Measurements from ENCODE around the gene SSC4D.
A peak's percentile ranks its signal among the peaks of the same experiment; 100 is the strongest.

Gene SSC4D

DNA sequence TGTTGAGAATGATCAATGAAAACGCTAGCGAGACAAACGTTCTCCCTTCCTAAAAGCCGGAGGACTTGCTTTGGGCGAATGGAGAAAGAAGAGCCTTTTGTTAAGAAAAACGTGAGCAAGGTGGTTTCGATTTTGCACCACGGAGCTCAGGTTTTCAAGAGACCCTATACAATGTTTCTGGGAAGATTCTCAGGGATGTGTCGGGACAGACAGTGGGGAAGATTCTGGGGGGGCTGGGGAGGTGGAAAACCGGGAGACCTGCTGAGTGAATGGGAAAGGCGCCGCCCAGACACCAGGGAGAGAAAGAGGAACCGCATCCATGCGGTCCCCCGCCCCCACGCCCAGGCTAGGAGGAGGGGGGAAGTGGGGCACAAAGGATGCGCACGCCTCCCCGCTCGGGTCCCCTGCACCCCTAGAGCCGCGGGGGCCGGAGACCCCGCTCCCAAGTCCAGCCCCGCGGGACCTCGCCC lies 51.5 kb downstream of the SSC4D start:
- Histone ChIP-seq H3K4me3 (ENCODE audit: low read length) (peak overlapping the region; percentile 80), H3K27me3 (ENCODE audit: control insufficient read depth, low read length) (no peaks in the 10 kb centered on the region), H4K20me1 (ENCODE audit: control insufficient read depth, insufficient read depth, low read depth, low read length) (peaks cover 37% of the 10 kb centered on the region), H3K36me3 (ENCODE audit: control insufficient read depth, low read length) (peaks cover 55% of the 10 kb centered on the region), H3F3A (ENCODE audit: control insufficient read depth, insufficient read depth) (no peaks in the 10 kb centered on the region), H3K4me2 (ENCODE audit: low read length) (peak overlapping the region; percentile 96), H3K9me3 (ENCODE audit: control insufficient read depth, insufficient read depth, low read length) (no peaks in the 10 kb centered on the region), H3K79me2 (ENCODE audit: control insufficient read depth, low read length) (peaks cover 58% of the 10 kb centered on the region), H3K4me1 (ENCODE audit: control insufficient read depth, low read length) (peaks cover 38% of the 10 kb centered on the region), H3K9me2 (replicated peaks; ENCODE audit: control insufficient read depth, low read length) (no peaks in the 10 kb centered on the region), H3K27ac (ENCODE audit: low read depth, low read length) (peak overlapping the region; percentile 69)
- TF ChIP-seq CTCF (IDR thresholded peaks at IDR 0.05; ENCODE audit: low read depth, low read length, poor library complexity, severe bottlenecking) (peak; percentile 32), EZH2phosphoT487 (IDR thresholded peaks at IDR 0.05; ENCODE audit: borderline replicate concordance, low read length) (no peak)

GRCh38 chr7:76357475-76358010 lies 52.0 kb downstream of the SSC4D start:
- H3K4me3 ChIP-seq (ENCODE audit: low read length): peak overlapping the region; percentile 80
- no peaks in the 10 kb centered on the region for H3K27me3 ChIP-seq (ENCODE audit: control insufficient read depth, low read length)
- H3K4me2 ChIP-seq (ENCODE audit: low read length): peak overlapping the region; percentile 96
- H3F3A ChIP-seq (ENCODE audit: control insufficient read depth, insufficient read depth): no peaks in the 10 kb centered on the region
- no peaks in the 10 kb centered on the region for H3K9me3 ChIP-seq (ENCODE audit: control insufficient read depth, insufficient read depth, low read length)
- H3K27ac ChIP-seq (ENCODE audit: low read depth, low read length): peak overlapping the region; percentile 69
- H3K36me3 ChIP-seq (ENCODE audit: control insufficient read depth, low read length): peaks cover 59% of the 10 kb centered on the region
- H3K4me1 ChIP-seq (ENCODE audit: control insufficient read depth, low read length): peaks cover 38% of the 10 kb centered on the region
- H3K9me2 ChIP-seq (replicated peaks; ENCODE audit: control insufficient read depth, low read length): no peaks in the 10 kb centered on the region
- peaks cover 63% of the 10 kb centered on the region for H3K79me2 ChIP-seq (ENCODE audit: control insufficient read depth, low read length)
- H4K20me1 ChIP-seq (ENCODE audit: control insufficient read depth, insufficient read depth, low read depth, low read length): peaks cover 37% of the 10 kb centered on the region
- no peak for TF ChIP-seq EZH2phosphoT487 (IDR thresholded peaks at IDR 0.05; ENCODE audit: borderline replicate concordance, low read length)
- TF ChIP-seq CTCF (IDR thresholded peaks at IDR 0.05; ENCODE audit: low read depth, low read length, poor library complexity, severe bottlenecking): no peak

GRCh38 chr7:76356823-76357222 lies 52.7 kb downstream of the SSC4D start:
- H4K20me1 ChIP-seq (ENCODE audit: control insufficient read depth, insufficient read depth, low read depth, low read length): peaks cover 39% of the 10 kb centered on the region
- H3K27me3 ChIP-seq (ENCODE audit: control insufficient read depth, low read length): no peaks in the 10 kb centered on the region
- no peak overlapping the region for H3K27ac ChIP-seq (ENCODE audit: low read depth, low read length)
- no peaks in the 10 kb centered on the region for H3K9me3 ChIP-seq (ENCODE audit: control insufficient read depth, insufficient read depth, low read length)
- H3K4me2 ChIP-seq (ENCODE audit: low read length): peak overlapping the region; percentile 96
- H3K4me3 ChIP-seq (ENCODE audit: low read length): peak overlapping the region; percentile 80
- no peaks in the 10 kb centered on the region for H3K9me2 ChIP-seq (replicated peaks; ENCODE audit: control insufficient read depth, low read length)
- peaks cover 70% of the 10 kb centered on the region for H3K79me2 ChIP-seq (ENCODE audit: control insufficient read depth, low read length)
- TF ChIP-seq EZH2phosphoT487 (IDR thresholded peaks at IDR 0.05; ENCODE audit: borderline replicate concordance, low read length): no peak
- no peak for TF ChIP-seq CTCF (IDR thresholded peaks at IDR 0.05; ENCODE audit: low read depth, low read length, poor library complexity, severe bottlenecking)
- H3K4me1 ChIP-seq (ENCODE audit: control insufficient read depth, low read length): peaks cover 38% of the 10 kb centered on the region
- peaks cover 65% of the 10 kb centered on the region for H3K36me3 ChIP-seq (ENCODE audit: control insufficient read depth, low read length)
- no peaks in the 10 kb centered on the region for H3F3A ChIP-seq (ENCODE audit: control insufficient read depth, insufficient read depth)

All from DOHH2 (cell line).